ENCODE results near the gene DNAJB6. TPM values are rescaled to one million over a fixed set of nuclear protein-coding genes. Genes with fewer than 3 reads are reported as not detected.

DNAJB6 gene
- total RNA-seq, 4 donors from 2014 or later, result 179 to 254 (median 212) TPM

DNA sequence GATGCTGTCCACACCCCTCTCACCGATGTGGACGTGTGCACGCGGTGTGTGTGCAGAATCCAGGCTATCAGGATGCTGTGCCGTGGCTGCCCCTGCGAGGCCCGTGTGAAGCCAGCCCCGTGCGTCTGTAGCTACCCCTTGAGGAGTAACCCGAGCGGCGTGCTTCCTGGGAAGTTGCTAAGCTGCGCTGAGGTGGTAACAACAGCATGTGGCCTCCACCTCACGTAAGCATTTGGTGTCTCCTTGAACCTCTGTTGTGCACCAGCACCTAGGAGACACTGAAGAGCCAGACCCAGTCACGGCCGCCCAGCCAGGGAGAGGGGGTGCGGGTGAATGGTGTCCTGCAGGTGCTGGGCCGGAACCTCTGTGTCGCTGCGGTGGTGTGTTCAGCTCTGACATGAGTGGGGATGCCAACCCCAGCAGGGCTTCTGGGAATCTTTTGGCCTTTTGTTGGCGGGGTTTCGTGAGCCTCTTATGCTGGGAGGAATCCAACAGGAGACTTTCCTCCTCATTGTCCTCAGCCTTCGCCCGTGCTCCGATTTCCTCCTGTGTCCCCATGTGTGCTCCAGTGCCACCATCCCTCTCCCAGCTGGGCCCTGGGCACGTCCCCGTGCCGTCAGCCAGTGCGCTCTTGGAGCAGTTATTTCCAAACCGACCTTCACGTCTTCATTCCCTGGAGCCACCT, 60.4 kb downstream of the DNAJB6 start:
- intact Hi-C loops (cut with DNase I; ENCODE audit: low total_unique reads), result no loop called here
- no peak for DNase-seq (ENCODE audit: low spot score in 2 of 2)
- no peak overlapping the region for H3K4me3 ChIP-seq (ENCODE audit: low read depth, poor library complexity, severe bottlenecking)
- WGBS, 2 donors, result 91 to 93% methylated on average over 26 to 31 of the region's 31 CpGs
- TF ChIP-seq POLR2A (IDR thresholded peaks at IDR 0.05) (no peak), CTCF (IDR thresholded peaks at IDR 0.05) (no peak)

- WGBS, 2 donors, result 50% methylated on average over 23 of the region's 23 CpGs
- DNase-seq (ENCODE audit: low spot score in 2 of 2), result no peak
- no peak overlapping the region for H3K4me3 ChIP-seq (ENCODE audit: low read depth, poor library complexity, severe bottlenecking)
- intact Hi-C loops (cut with DNase I; ENCODE audit: low total_unique reads), result no loop called here
- no peak for TF ChIP-seq CTCF (IDR thresholded peaks at IDR 0.05)
- TF ChIP-seq POLR2A (IDR thresholded peaks at IDR 0.05), result no peak
These were observed 61.2 kb downstream of the DNAJB6 start for GRCh38 chr7:157397731-157398691.

DNA sequence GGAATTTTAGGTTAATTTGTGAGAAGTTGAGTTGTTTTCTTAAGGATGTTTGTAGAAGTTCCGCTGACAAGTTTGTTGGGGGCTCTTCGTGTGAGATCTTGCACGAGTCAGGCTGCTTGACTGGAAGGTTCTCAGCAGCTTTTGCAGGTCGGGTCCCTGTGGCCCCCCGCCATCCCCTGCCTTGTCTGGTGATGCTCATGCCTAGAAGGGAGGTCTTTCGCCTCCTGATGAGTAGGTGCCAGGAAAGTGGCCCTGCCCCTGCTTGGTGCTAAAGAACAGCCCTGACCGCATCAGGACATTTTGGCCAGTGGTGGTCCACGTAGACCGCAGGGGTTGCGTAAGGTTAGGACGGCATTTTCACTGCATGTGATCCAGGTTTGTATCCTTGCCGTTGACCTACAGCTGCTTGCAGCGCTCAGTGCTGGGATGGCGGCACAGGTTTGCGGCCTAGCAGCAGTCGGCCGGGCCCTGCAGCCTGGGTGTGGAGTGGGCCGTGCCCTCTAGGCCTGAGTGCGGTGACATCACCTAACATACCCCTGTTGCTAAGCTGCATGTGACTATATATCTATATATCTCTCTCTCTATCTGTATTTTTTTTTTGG, 62.4 kb downstream of the DNAJB6 start:
- no peak overlapping the region for H3K4me3 ChIP-seq (ENCODE audit: low read depth, poor library complexity, severe bottlenecking)
- no peak for DNase-seq (ENCODE audit: low spot score in 2 of 2)
- intact Hi-C loops (cut with DNase I; ENCODE audit: low total_unique reads), result no loop called here
- TF ChIP-seq CTCF (IDR thresholded peaks at IDR 0.05) (no peak), POLR2A (IDR thresholded peaks at IDR 0.05) (no peak)
- 87 to 89% methylated on average over 19 of the region's 19 CpGs for WGBS, 2 donors

DNA sequence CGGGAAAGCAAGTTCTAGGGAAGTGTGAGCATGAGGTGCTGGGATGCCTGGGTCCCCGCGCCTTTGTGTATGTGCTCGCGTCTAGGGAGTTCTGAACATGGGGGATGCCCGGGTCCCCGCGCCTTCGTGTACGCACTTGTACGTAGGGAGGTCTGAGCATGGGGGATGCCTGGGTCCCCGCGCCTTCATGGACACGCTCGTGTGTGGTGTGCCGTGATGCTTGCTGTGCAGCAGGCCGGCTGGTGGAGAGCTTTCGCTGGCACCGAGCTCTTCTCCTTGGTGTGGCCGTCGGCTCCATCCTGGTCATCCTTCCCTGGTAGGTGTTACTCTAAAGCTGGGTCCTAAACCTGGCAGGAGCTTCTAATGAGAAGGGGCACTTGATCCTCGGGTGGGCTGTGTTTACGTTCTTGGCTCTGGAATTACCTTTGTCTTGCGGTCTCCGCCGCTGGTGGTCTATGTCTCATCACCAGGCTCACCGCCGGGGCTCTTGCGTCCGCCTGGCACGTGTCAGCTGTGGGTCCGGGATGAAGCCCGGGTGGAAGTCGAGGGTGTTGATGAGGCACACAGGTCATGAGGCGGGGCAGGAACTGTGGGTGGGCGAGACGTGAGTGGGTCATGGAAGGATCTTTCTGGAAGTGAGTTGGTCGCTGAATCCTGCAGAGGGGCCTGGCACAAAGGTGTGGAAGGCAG, 63.5 kb downstream of the DNAJB6 start:
- TF ChIP-seq CTCF (IDR thresholded peaks at IDR 0.05) (no peak), POLR2A (IDR thresholded peaks at IDR 0.05) (no peak)
- DNase-seq (ENCODE audit: low spot score in 2 of 2), result no peak
- 89 to 91% methylated on average over 38 of the region's 38 CpGs for WGBS, 2 donors
- intact Hi-C loops (cut with DNase I; ENCODE audit: low total_unique reads), result no loop called here
- no peak overlapping the region for H3K4me3 ChIP-seq (ENCODE audit: low read depth, poor library complexity, severe bottlenecking)

DNA sequence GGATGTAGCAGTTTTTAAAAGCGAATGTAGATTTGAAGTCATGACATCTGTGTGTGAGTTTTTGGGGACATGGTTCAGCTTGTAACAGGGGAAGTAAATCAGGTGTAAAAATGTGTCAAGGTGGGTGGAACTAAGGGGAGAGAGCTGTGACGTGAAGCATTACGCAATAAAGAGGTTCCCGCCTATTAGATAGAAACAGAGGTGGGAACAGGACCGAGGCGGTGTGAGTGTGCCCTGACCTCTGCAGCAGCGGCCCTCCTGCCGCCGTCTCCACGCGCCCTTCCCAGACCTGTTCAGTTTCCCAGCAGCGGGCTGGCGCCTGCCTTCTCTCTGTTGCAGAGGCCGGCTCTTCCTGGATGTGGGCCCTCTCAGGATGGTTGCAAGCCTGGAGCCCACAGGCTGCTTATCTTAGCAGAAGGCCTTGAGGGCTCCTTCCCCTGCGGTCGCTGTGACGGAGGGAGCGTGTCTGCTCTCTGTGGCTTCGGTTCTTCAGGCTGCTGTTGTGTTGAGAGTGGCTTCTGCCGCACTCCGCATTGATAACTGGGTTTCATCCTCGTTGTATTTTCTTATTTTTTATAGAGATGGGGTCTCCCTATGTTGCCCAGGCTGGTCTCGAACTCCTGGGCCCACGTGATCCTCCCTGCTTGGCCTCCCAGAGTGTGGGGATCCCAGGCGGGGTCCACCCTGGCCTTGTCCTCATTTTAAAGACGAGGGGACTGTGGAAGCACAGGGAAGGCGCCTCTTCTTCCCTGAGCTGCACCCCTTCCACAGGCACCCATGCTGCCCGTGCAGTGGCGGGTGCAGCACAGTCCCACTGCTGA, 65.0 kb downstream of the DNAJB6 start:
- TF ChIP-seq POLR2A (IDR thresholded peaks at IDR 0.05) (no peak), CTCF (IDR thresholded peaks at IDR 0.05) (no peak)
- 91 to 93% methylated on average over 27 to 29 of the region's 29 CpGs for WGBS, 2 donors
- intact Hi-C loops (cut with DNase I; ENCODE audit: low total_unique reads), result no loop called here
- DNase-seq (ENCODE audit: low spot score in 2 of 2), result no peak
- H3K4me3 ChIP-seq (ENCODE audit: low read depth, poor library complexity, severe bottlenecking), result no peak overlapping the region

Data from lower leg skin (tissue), 4 donors.